ENCODE measurements around the gene MB21D2.

MB21D2 gene

GRCh38 chr3:192875971-192876565 is 41.6 kb downstream of the MB21D2 start:
- Histone ChIP-seq H3K36me3 (no peaks in the 10 kb centered on the region), H3K4me3 (ENCODE audit: low read depth in 1 of 2, low read length in 1 of 2) (no peak overlapping the region), H3K27ac (no peak overlapping the region), H3K27me3 (no peaks in the 10 kb centered on the region), H3K4me1 (ENCODE audit: control insufficient read depth in 1 of 2, insufficient read depth in 1 of 2, low read depth in 1 of 2, low read length in 1 of 2) (peaks cover 0 to under 1% of the 10 kb centered on the region in 2 experiments), H3K9me3 (no peaks in the 10 kb centered on the region)
- no peak for TF ChIP-seq CTCF (IDR thresholded peaks at IDR 0.05)

GRCh38 chr3:192870822-192871221 is 46.8 kb downstream of the MB21D2 start:
- H3K27ac ChIP-seq, result no peak overlapping the region
- no peaks in the 10 kb centered on the region for H3K9me3 ChIP-seq
- no peak for TF ChIP-seq CTCF (IDR thresholded peaks at IDR 0.05)
- peaks cover 0 to 4% of the 10 kb centered on the region in 2 experiments for H3K4me1 ChIP-seq (ENCODE audit: control insufficient read depth in 1 of 2, insufficient read depth in 1 of 2, low read depth in 1 of 2, low read length in 1 of 2)
- H3K27me3 ChIP-seq, result no peaks in the 10 kb centered on the region
- no peak overlapping the region for H3K4me3 ChIP-seq (ENCODE audit: low read depth in 1 of 2, low read length in 1 of 2)
- H3K36me3 ChIP-seq, result no peaks in the 10 kb centered on the region

- H3K4me1 ChIP-seq (ENCODE audit: control insufficient read depth in 1 of 2, insufficient read depth in 1 of 2, low read depth in 1 of 2, low read length in 1 of 2), result peaks cover 0 to 4% of the 10 kb centered on the region in 2 experiments
- TF ChIP-seq CTCF (IDR thresholded peaks at IDR 0.05), result no peak
- H3K4me3 ChIP-seq (ENCODE audit: low read depth in 1 of 2, low read length in 1 of 2), result no peak overlapping the region
- no peaks in the 10 kb centered on the region for H3K9me3 ChIP-seq
- no peak overlapping the region for H3K27ac ChIP-seq
- no peaks in the 10 kb centered on the region for H3K27me3 ChIP-seq
- no peaks in the 10 kb centered on the region for H3K36me3 ChIP-seq
Observed at GRCh38 chr3:192869131-192870031, 48.3 kb downstream of the MB21D2 start.

GRCh38 chr3:192867645-192868044 is 50.0 kb downstream of the MB21D2 start:
- no peak overlapping the region for H3K4me3 ChIP-seq (ENCODE audit: low read depth in 1 of 2, low read length in 1 of 2)
- H3K36me3 ChIP-seq, result no peaks in the 10 kb centered on the region
- no peak for TF ChIP-seq CTCF (IDR thresholded peaks at IDR 0.05)
- H3K9me3 ChIP-seq, result no peaks in the 10 kb centered on the region
- H3K27ac ChIP-seq, result no peak overlapping the region
- H3K27me3 ChIP-seq, result no peaks in the 10 kb centered on the region
- peaks cover 0 to 4% of the 10 kb centered on the region in 2 experiments for H3K4me1 ChIP-seq (ENCODE audit: control insufficient read depth in 1 of 2, insufficient read depth in 1 of 2, low read depth in 1 of 2, low read length in 1 of 2)

- Histone ChIP-seq H3K27ac (no peak overlapping the region), H3K36me3 (no peaks in the 10 kb centered on the region), H3K9me3 (no peaks in the 10 kb centered on the region), H3K4me1 (ENCODE audit: control insufficient read depth in 1 of 2, insufficient read depth in 1 of 2, low read depth in 1 of 2, low read length in 1 of 2) (peaks cover 0 to 4% of the 10 kb centered on the region in 2 experiments), H3K4me3 (ENCODE audit: low read depth in 1 of 2, low read length in 1 of 2) (no peak overlapping the region), H3K27me3 (no peaks in the 10 kb centered on the region)
- no peak for TF ChIP-seq CTCF (IDR thresholded peaks at IDR 0.05)
Observed at GRCh38 chr3:192866804-192867203, 50.9 kb downstream of the MB21D2 start.

All from neutrophil (primary cell).